Activated CD4-positive, alpha-beta memory T cell treated with anti-CD3 and anti-CD28 coated beads for 36 hours (primary cell): Measurements from ENCODE around the gene ADGRG6. TPM values are rescaled to one million over a fixed set of nuclear protein-coding genes. Genes with fewer than 3 reads are reported as not detected.

Source experiments
- CTCF ChIA-PET: fragments of 350-600 bp; sonication (Branson Sonifier 250); formaldehyde crosslinking; loops from one replicate; lab custom pipeline; 2021; ENCODE audit warnings: antibody characterized with exemption, inconsistent platforms; lab: Charles Lee
- POLR2A ChIA-PET: fragments of 350-600 bp; sonication (Branson Sonifier 250); formaldehyde crosslinking; loops from one replicate; lab custom pipeline; 2021; ENCODE audit warnings: antibody characterized with exemption; lab: Charles Lee
- DNase-seq: peaks from one replicate; pipeline ENCODE4 v3.0.0-alpha.2; 2020
- H3K27ac Mint-ChIP-seq: one replicate; pipeline ENCODE4 v1.8.0; 2021; ENCODE audit warnings: mixed read lengths
- H3K27me3 Mint-ChIP-seq: one replicate; pipeline ENCODE4 v1.8.0; 2021; ENCODE audit warnings: mixed read lengths
- H3K36me3 Mint-ChIP-seq: one replicate; pipeline ENCODE4 v1.8.0; 2021; ENCODE audit warnings: mixed read lengths
- H3K4me1 Mint-ChIP-seq: one replicate; pipeline ENCODE4 v1.8.0; 2021; ENCODE audit warnings: low read depth, mixed read lengths
- H3K4me3 Mint-ChIP-seq: one replicate; pipeline ENCODE4 v1.8.0; 2021; ENCODE audit warnings: mild to moderate bottlenecking, mixed read lengths
- H3K9me3 Mint-ChIP-seq: one replicate; pipeline ENCODE4 v1.8.0; 2021; ENCODE audit warnings: mixed read lengths
- intact Hi-C: fragments of 100-400 bp; cut with micrococcal nuclease; formaldehyde crosslinking; loops from one replicate; pipeline ENCODE4 v1.15.1; 2023
- total RNA-seq, 2 experiments: library from RNA; stranded (reverse); gene quantifications; one replicate each; pipeline ENCODE4 v1.2.3, GENCODE V29; 2021

Gene ADGRG6
- total RNA-seq, 2 experiments from 2014 or later: 0.12 to 0.55 TPM

DNA sequence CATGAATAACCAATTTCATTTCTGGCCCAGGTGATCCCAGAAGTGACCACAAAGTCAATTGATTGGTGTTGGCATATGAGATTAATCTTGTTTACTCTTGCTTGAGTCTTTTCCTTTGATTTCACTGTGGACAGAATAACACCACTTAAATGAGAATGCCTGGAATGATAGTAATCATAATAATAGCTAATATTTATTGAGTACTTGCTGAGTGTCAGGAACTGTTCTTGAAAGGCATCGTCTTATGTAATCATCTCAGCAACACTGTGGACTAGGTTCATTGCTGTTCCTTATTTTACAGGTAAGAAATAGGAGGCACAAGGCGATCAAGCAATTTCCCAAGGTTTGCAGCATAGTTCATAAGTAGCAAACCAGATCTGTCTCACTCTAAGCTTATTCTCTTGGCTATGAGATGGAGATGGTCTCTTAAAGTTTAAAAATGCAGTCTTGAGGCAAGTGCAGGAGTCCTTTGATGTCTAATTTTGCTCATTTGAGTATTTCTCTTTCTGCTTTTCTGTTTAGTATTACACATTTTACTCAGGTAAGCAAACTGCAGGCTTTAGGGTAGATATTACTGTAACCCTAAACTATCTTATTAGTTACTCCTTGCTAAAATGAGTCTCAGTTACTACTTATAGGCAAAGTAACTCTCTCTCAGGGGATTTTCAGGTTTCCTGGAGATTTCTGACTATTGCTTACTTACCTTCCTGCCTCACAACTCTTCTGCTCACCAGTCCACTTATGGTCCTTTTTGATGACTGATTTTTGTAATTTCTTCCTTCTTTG lies 6.3 kb downstream of the ADGRG6 start:
- no peak overlapping the region for H3K4me3 Mint-ChIP-seq
- DNase-seq: no peak
- CTCF ChIA-PET: no interaction called here

DNA sequence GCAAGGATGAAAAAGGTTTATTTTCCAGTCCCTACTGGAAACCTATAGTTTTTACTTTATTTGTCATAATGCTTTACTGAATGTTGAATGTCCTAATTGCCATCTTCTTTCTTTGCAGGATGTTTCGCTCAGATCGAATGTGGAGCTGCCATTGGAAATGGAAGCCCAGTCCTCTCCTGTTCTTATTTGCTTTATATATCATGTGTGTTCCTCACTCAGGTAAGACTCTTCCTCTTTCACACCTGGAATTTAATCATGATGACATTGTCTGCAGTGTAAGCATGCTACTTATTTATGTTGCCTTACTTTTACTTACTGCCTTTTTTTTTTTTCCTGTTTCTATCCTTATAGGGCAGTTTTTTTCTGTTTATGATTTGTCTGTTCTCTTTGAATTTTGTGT lies 7.6 kb downstream of the ADGRG6 start:
- Mint-ChIP-seq H3K36me3 (no peaks in the 10 kb centered on the region), H3K4me3 (no peak overlapping the region), H3K27me3 (peaks cover 14% of the 10 kb centered on the region), H3K27ac (no peak overlapping the region), H3K9me3 (no peaks in the 10 kb centered on the region), H3K4me1 (no peaks in the 10 kb centered on the region)
- intact Hi-C loops: no loop called here
- CTCF ChIA-PET: no interaction called here
- POLR2A ChIA-PET: no interaction called here
- no peak for DNase-seq

More for the DNA sequence above, 6.3 kb downstream of the ADGRG6 start:
- Mint-ChIP-seq H3K36me3 (no peaks in the 10 kb centered on the region), H3K9me3 (no peaks in the 10 kb centered on the region), H3K4me1 (no peaks in the 10 kb centered on the region), H3K27me3 (peaks cover 10% of the 10 kb centered on the region), H3K27ac (no peak overlapping the region)
- intact Hi-C loops: no loop called here
- POLR2A ChIA-PET: no interaction called here

DNA sequence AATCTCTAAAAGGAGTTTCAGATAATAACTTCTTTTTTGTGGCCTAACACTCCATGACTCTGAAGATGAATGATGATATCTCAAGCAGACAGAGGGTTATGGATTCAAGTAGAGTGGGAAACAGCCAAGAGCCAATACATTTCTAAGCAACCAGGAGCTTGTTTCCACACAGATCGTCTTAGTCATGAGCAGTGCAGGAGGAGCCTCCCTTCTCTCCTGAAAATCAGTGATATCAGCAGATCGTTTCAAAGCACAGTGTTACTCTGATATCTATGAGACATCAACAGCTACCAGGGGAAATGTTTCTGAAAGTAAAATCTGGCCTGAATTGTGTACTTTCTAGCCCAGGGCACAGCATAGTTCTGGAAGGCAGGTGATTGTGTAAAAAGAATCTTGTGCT lies 11.5 kb downstream of the ADGRG6 start:
- Mint-ChIP-seq H3K36me3 (no peaks in the 10 kb centered on the region), H3K27ac (no peak overlapping the region), H3K4me1 (no peaks in the 10 kb centered on the region), H3K9me3 (no peaks in the 10 kb centered on the region), H3K4me3 (no peak overlapping the region), H3K27me3 (peaks cover 11% of the 10 kb centered on the region)
- ChIA-PET POLR2A (no interaction called here), CTCF (no interaction called here)
- intact Hi-C loops: no loop called here
- DNase-seq: no peak

DNA sequence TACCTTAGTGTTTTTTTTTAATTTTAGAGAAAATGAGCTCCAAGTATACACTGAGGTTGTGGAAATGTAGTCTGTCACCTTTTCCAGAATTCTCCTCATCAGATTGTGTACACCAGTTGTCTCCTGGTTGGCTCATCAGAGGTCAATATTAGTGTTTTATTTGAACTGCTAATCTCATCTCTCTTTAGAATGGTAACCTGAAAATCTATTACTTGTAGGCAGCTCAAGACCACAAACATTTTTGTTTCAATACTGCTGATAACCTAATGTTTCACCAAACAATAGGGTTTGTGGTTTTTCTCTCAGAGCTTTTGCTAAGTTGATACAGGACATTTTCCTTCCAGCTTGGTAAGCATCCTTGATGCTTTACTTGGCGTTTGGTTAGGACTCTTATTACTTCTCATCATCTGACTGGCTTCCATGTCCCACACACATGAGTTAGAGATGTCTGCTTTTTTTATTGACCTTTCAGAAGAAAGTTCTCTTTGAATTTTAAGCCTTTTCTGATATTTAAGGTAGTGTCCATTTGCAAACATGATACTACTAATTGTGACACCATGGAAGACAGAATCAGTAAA lies 15.1 kb downstream of the ADGRG6 start:
- ChIA-PET POLR2A (no interaction called here), CTCF (interaction anchor here (0.9 kb wide), 1 partner anchor 160 kb away, joined by 4 read pairs; no protein-coding TSS in a partner anchor)
- intact Hi-C loops: no loop called here
- H3K27ac Mint-ChIP-seq: no peak overlapping the region
- H3K9me3 Mint-ChIP-seq: no peaks in the 10 kb centered on the region
- no peak for DNase-seq
- H3K36me3 Mint-ChIP-seq: no peaks in the 10 kb centered on the region
- no peaks in the 10 kb centered on the region for H3K4me1 Mint-ChIP-seq
- H3K4me3 Mint-ChIP-seq: no peak overlapping the region
- peaks cover 12% of the 10 kb centered on the region for H3K27me3 Mint-ChIP-seq

DNA sequence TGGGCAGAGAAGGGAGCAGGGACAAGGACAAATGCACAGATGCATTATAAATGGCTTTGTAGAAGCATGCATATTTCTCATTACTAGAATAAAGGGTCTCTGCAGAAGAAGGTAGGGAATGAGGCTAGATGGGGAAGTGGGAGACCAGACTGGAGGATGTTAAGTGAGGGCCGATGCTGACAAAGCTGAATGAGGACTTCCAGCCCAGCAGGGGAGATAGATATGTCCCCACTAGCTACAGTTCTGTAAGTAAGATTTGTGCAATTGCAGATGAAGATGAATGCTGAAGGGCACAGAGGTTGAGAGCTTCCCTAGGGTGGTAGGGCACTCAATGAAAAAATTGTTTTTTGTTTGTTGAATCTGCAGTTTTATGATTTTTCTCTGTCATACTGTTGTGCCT lies 16.9 kb downstream of the ADGRG6 start:
- Mint-ChIP-seq H3K36me3 (no peaks in the 10 kb centered on the region), H3K4me3 (no peak overlapping the region), H3K4me1 (no peaks in the 10 kb centered on the region), H3K27me3 (peaks cover 12% of the 10 kb centered on the region), H3K9me3 (no peaks in the 10 kb centered on the region), H3K27ac (no peak overlapping the region)
- CTCF ChIA-PET: interaction anchor here (0.6 kb wide), 1 partner anchor 111 kb away, joined by 3 read pairs; no protein-coding TSS in a partner anchor
- intact Hi-C loops: no loop called here
- DNase-seq: no peak
- POLR2A ChIA-PET: no interaction called here

DNA sequence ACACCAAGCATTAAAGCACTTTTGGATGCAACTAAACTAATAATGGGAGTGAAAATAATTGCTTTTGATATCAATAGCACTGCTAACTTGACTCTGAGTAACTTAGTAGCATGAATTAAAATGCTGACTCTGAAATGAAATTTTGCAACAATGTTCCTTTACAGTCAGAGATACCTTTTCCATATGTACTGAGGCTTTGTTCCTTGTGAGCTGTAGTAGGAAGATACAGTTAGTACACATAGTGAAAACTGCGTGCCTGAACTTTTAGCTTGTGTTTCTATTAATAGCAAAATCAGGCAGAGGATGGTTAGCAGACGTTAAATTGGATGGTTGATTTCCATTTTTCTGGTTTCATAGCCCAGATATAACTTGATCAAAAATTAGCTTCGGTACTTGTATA lies 18.6 kb downstream of the ADGRG6 start:
- no peak overlapping the region for H3K4me3 Mint-ChIP-seq
- H3K27me3 Mint-ChIP-seq: peaks cover 8% of the 10 kb centered on the region
- intact Hi-C loops: no loop called here
- H3K36me3 Mint-ChIP-seq: no peaks in the 10 kb centered on the region
- no peaks in the 10 kb centered on the region for H3K4me1 Mint-ChIP-seq
- ChIA-PET POLR2A (no interaction called here), CTCF (no interaction called here)
- H3K27ac Mint-ChIP-seq: no peak overlapping the region
- H3K9me3 Mint-ChIP-seq: no peaks in the 10 kb centered on the region
- no peak for DNase-seq

DNA sequence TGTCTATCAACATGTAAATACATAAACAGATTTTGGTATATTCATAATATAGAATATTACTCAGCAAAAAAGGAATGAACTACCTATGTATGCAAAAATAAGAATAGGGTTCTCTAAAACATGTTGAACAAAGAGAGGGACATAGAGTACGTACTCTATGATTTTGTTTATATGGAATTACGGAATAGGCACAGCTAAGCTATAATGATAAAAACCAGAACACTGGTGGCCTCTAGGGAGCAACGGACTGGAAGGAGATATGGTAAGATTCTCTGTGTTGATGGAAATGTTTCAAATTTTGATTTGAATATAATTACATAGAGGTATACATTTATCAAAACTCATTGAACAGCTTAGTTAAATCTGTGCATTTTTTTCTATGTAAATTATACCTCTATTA lies 19.6 kb downstream of the ADGRG6 start:
- Mint-ChIP-seq H3K27me3 (peaks cover 6% of the 10 kb centered on the region), H3K36me3 (no peaks in the 10 kb centered on the region), H3K27ac (no peak overlapping the region), H3K4me1 (no peaks in the 10 kb centered on the region), H3K4me3 (no peak overlapping the region), H3K9me3 (no peaks in the 10 kb centered on the region)
- POLR2A ChIA-PET: no interaction called here
- DNase-seq: no peak
- CTCF ChIA-PET: interaction anchor here (0.7 kb wide), 1 partner anchor 114 kb away, joined by 3 read pairs; no protein-coding TSS in a partner anchor
- intact Hi-C loops: no loop called here

DNA sequence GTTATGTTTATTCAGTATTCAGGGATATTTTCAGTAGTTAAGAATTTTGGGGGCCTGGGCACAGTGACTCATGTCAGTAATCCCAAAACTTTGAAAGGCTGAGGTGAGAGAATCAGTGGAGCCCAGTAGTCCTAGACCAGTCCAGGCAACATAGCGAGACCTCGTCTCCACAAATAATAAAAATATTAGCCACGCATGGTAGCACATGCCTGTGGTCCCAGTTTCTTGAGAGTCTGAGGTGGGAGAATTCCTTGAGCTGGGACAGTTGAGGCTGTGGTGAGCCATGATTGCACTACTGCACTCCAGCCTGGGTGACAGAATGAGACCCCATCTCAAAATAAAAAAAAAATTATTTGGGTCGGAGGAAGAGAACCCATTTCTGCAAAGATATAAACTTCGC lies 20.3 kb downstream of the ADGRG6 start:
- intact Hi-C loops: no loop called here
- Mint-ChIP-seq H3K4me3 (no peak overlapping the region), H3K4me1 (no peaks in the 10 kb centered on the region), H3K9me3 (no peaks in the 10 kb centered on the region), H3K36me3 (no peaks in the 10 kb centered on the region), H3K27ac (no peak overlapping the region), H3K27me3 (peaks cover 6% of the 10 kb centered on the region)
- no peak for DNase-seq
- ChIA-PET CTCF (interaction anchor here (0.7 kb wide), 1 partner anchor 115 kb away, joined by 3 read pairs; no protein-coding TSS in a partner anchor), POLR2A (no interaction called here)

DNA sequence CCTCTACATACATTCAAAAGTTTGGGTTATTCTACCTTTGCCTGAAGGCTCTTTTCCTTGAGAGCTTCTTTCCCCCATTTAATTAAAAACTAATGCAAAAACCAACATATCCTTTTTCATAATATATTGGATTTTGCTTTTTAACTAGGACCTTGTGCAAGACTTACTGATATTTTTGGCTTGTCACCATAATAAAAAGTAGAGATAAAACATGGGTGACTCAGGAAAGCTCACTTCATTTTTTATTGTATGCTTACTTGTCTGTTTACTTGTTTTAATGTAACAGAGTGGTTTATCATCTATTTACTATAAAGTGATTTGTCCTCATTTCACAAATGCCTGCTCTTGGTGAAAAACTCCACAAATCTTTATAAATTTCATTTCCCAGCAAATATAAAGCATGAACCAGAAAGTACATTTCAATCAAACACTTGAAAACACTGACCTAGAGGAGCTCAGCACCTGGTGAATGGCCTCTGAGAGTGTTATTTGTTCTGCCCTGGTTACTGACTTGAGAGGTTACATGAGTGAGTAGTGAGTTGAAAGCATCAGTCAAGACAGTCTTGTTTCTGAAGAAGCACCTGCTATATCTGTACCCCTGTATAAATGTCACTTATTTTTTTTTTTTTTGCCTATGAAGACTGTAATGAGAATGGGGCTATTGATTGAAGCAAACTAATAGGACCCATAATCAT lies 20.8 kb downstream of the ADGRG6 start:
- Mint-ChIP-seq H3K36me3 (no peaks in the 10 kb centered on the region), H3K9me3 (no peaks in the 10 kb centered on the region), H3K27ac (no peak overlapping the region), H3K4me3 (no peak overlapping the region), H3K4me1 (no peaks in the 10 kb centered on the region), H3K27me3 (peaks cover 5% of the 10 kb centered on the region)
- ChIA-PET CTCF (no interaction called here), POLR2A (interaction anchor here (0.6 kb wide), 1 partner anchor 21 kb away, joined by 6 read pairs; no protein-coding TSS in a partner anchor)
- intact Hi-C loops: no loop called here
- DNase-seq: no peak

DNA sequence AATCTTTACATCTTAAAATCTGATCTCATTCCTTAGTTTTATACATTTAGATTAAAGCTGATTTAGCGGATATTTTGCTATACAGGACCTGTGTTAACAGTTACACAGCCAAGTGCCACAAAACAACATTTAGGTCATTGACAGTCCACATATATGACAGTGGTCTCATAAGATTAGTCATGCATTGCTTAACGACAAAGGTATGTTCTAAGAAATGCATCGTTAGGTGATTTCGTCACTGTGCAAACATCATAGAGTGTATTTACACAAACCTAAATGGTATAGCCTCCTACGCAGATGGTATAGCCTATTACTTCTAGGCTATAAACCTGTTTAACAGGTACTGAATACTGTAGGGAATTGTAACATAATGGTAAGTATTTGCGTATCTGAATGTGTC lies 21.6 kb downstream of the ADGRG6 start:
- Mint-ChIP-seq H3K27me3 (peaks cover 5% of the 10 kb centered on the region), H3K36me3 (no peaks in the 10 kb centered on the region), H3K27ac (no peak overlapping the region), H3K9me3 (no peaks in the 10 kb centered on the region), H3K4me3 (no peak overlapping the region), H3K4me1 (no peaks in the 10 kb centered on the region)
- ChIA-PET CTCF (no interaction called here), POLR2A (no interaction called here)
- intact Hi-C loops: no loop called here
- no peak for DNase-seq

DNA sequence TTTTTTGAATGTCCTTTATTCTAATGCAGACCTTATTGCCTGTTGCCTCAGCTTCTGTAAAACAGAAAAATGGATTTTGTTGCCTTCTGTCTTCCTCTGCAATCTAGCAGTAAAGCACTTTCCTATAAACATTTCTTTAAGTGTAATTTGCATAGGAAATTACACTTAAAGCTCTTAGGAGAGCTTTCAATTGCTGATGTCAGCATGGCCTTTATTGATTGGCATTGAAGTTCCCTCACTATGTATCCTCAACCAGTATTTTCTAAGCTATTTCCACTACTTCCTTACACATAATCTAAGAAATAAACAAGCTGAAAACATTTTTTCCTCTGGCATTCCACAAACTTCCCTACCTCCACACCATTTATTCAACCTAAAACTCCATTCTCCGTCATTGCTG lies 22.3 kb downstream of the ADGRG6 start:
- H3K4me1 Mint-ChIP-seq: no peaks in the 10 kb centered on the region
- intact Hi-C loops: no loop called here
- ChIA-PET POLR2A (no interaction called here), CTCF (interaction anchor here (0.6 kb wide), 1 partner anchor 195 kb away, joined by 3 read pairs; no protein-coding TSS in a partner anchor)
- peaks cover 2% of the 10 kb centered on the region for H3K27me3 Mint-ChIP-seq
- no peak overlapping the region for H3K27ac Mint-ChIP-seq
- no peaks in the 10 kb centered on the region for H3K36me3 Mint-ChIP-seq
- no peak overlapping the region for H3K4me3 Mint-ChIP-seq
- DNase-seq: no peak
- no peaks in the 10 kb centered on the region for H3K9me3 Mint-ChIP-seq

DNA sequence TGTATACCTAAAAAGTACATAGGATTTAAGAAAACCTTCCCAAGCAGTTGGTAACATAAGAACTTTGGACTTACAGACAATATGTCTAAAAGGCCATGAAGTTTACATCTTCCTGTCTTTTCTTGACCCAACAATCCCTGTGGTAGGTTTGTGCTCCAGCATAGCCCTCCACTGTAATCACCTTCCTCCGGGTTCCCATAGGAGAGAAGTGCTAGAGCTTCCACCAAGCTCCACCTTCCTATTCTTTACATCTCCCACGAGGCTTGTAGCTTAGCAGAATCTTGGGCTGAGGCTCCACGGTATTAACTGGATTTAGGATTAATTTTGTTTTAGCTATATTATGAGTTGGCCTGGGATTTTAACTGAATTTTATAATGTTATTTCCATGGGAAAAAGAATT lies 23.3 kb downstream of the ADGRG6 start:
- H3K9me3 Mint-ChIP-seq: no peaks in the 10 kb centered on the region
- no peaks in the 10 kb centered on the region for H3K4me1 Mint-ChIP-seq
- peaks cover 2% of the 10 kb centered on the region for H3K27me3 Mint-ChIP-seq
- no peaks in the 10 kb centered on the region for H3K36me3 Mint-ChIP-seq
- POLR2A ChIA-PET: no interaction called here
- no peak overlapping the region for H3K4me3 Mint-ChIP-seq
- intact Hi-C loops: no loop called here
- DNase-seq: no peak
- no peak overlapping the region for H3K27ac Mint-ChIP-seq
- CTCF ChIA-PET: no interaction called here
